Stimulated activated CD8-positive, alpha-beta memory T cell treated with anti-CD3 and anti-CD28 coated beads, Interleukin-2, amount 100 ng/mL, for 1 hour (primary cell): ENCODE data around the gene NTN5.

ENCODE experiments used
- DNase-seq, 2 donors: peaks; one replicate each; pipeline ENCODE4 v3.0.0-alpha.2; 2020; ENCODE audit warnings: low read depth in 2 of 2

The NTN5 gene

DNA sequence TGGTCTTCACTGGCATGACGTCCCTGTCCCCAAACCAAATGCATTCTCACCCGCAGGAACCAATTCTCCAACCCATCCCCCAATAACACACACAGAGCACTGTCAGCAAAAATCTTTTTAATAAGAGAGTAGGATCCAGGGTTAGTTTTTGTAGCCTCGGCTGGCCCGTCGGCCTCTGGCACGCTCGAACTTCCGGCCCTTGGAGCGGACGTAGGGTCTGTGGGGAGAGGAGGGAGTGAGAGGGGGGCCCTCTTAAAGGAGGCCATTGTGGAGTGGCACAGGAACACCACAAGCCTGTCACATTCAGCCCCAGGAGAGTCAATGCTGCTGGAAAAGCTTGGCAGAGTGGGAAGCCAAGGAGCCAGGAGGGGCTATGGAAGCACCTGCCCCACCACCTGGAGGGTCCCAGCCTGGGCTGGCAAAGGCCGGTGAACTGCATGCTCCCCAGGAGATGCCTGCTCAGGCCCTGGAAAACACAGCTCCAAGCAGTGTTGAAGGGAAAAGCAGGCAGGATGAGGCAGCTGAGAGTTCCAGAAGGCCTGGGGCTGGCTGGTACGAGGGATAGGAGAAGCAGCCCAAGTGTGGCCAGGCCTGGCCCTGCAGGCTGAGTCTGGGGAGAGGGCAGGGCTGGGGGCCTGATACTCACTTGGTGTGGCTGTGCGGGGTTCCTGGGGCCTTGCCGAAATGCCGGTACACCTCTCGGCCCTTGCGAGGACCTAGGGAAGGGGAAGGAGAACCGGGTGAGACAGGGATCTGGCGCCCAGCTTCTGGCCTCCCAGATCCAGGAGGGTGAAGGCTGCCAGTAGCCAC, 57.4 kb downstream of the NTN5 start:
- DNase-seq, result no peak

- DNase-seq, result no peak
Observed at GRCh38 chr19:48614436-48615230, 58.2 kb downstream of the NTN5 start, which contains the start of gene FAM83E. Gene FAM83E, minus strand, starts transcription at chr19:48615076. Its CDS starts 1,704 bp downstream, at chr19:48613372.

DNA sequence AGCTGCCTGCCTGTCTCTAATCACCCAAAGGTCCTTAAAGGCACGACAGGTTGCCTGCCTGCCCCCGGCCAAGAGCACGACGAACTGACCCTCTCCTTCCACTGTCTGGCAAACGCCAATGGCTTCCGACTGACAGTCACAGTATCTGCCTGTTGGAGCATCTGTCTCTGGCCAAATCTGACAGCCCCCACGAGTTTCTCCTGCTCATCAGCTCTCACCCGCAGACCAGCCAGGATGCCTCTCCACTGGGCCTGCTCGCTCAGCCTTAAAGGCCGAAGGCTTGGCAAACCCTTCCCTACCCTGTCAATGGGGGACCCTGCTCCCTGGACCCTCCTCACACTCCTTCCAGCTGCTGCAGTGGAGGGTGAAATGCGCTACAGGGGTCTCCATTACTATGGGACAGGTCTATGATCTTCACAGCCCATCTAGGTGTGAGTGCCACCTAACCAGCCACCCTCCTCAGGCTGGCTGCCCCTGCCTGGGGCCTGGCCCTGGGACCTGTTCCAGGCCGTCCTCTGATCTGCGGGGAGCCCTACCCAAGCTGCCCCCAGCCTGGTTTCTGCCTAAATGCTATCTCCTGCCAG, 58.9 kb downstream of the NTN5 start:
- no peak for DNase-seq

- no peak for DNase-seq
Observed at GRCh38 chr19:48613024-48613851, 59.6 kb downstream of the NTN5 start.

DNA sequence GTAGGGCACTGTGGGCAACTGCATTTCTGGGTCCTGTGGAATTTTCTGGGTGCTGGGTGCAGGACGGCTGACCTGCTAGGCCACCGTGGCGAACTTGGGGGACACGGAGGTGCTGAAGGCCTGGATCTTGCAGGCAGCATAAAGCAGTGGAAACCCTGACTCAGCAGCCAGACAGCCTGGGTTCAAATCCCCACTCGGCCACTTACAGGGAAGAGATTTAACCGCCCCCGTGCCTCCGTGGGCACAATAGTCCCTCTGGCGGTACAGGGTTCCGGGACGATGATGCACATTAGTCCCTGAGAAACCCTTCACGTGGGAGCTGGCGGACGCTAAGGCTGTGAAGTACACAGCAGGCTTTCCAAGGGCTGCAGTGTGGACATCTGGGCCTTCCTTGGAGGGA, 60.9 kb downstream of the NTN5 start:
- DNase-seq, result no peak
